GM21367 (cell line): Measurements from ENCODE around the gene FYCO1.
A peak's percentile ranks its signal among the peaks of the same experiment; 100 is the strongest.

Experiments used
- ATAC-seq: cut with Tn5 transposase; IDR thresholded peaks from one replicate; pipeline ENCODE4 v1.9.1; 2021; ENCODE audit not compliant: unreplicated experiment

Gene FYCO1

DNA sequence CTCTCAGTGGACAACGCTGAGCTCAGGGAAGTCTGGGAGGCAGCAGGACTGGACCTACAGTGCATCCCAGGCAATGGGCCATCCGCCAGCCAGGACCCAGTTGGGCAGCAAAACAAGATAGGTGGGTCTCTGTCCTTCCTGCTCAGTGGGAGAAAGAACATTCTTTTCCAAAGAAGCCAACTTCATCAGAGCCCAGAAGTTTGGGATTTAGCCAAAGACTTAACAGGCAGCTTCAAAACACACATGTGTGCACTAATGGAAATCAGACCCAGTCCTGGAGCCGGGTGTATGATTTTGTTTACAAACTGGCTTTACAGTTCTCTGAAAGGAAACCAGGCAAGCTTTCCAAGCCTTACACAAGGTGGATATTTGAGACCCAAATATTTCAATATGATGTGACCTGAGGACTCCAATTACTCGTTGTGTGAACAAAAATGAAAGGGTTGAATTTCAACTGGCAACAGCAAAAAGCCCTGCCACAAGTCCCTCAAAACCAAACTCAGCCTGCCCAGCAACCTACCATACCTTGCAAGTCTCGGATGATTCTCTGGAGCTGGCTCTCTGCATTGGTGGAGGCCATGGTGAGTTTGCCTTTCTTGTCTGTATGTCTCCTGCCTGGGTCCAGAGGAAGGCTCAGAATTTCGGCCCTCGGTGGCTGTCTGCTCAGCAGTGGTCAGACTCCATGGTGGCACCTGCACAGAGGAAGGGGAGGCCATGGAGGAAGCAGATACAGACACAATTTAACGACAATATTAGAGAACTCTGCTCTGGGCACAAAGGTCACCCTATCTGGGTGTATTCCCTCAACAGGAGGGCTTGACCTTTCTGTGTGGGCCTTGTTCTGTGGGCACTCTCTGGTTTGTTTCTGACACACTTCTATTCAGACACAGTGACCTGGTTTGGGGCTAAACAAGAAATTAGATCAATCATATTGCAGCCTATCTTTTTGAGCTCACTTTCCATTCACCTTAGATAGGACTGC is 11.0 kb downstream of the FYCO1 start:
- ATAC-seq: no peak

DNA sequence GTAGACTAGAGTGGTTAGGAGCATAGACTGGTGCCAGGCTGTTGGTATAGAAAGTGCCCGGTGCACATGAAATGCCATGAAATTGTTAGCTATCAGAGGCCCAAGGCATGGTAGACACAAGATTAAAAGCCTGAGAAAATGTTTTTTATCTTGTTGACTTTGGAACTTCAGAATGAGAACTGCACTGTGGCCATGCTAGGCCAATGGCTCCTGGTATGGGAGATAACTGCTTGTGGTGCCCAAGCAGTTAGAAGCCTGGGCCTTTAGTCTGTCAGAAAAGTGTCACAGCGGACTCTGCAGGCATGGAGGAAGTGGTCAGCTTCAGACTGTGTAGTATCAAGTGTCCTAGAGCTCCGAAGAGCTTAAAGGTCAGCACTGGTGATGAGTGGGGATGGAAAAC is 11.9 kb downstream of the FYCO1 start:
- ATAC-seq: no peak

DNA sequence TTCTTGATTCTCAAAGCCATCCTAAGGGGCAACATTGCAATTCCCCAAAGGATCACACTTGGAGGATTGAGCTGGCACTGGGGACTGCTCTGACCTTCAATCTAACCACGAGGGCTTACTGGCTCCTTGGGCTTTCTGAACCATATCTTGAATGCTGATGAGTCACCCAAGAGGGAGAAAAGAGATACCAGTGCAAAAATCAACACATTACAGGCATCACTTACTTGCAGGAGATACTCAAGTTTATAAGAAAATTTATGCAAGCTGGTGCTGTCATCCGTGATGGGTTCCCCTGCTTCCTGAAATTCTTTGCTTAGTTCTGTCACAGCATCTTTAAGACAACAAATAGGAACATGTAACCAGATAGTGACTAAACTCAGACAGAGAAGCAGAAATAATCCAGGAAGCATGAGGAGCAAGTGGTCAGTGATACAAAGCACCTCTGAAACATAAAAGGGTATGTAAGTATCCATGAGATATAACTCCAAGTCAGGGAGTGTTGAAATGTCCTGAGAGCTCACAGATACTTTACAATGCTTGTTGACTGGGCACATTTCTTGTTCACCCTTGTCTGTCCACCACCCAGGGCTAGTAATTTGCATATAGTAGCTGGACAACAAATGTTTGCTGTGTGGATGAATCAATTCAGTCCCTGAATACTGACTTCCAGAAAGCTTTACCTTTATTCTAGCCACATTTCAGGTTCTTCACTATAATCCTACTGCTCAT is 14.1 kb downstream of the FYCO1 start:
- no peak for ATAC-seq

DNA sequence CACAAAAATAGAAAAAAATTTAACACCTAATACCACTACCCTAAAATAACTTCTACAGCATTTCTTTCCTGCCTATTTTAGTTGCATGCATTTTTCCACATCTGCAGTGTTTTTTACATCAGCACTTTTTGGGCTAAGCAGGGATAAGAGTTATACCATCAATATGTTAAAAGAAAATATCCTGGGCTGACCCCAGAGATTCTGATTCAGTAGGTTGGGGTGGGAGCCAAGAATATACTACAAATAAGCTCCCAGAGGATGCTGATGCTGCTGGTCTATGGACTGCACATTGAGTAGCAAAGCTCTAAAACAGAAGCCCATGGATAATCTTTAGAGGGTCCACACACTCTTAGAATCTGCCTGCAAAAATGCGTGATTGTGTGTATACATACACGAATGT is 14.8 kb downstream of the FYCO1 start:
- ATAC-seq: no peak

DNA sequence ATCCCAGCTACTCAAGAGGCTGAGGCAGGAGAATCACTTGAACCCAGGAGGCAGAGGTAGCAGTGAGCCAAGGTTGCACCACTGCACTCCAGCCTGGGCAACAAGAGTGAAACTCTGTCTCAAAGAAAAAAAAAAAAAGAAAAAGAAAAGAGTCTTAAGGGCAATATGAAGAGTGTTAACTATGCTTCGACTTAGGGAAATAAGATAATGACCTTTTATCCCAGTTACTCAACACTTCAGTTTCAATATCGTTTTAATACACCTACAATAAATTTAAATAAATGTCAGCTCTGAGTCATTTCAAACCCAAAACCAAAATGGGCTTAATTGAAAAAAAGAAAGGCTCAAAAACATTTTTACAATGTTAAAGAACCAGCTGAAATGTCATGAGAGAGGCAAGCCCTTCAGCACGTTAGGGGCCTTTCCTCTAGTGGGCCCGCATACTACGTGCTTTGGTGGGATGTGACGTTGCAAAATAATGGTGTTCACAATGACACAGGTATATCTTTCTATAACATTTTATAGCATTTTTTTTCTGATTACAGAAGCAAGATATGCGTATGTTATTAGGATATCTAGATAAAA is 15.3 kb downstream of the FYCO1 start:
- no peak for ATAC-seq

DNA sequence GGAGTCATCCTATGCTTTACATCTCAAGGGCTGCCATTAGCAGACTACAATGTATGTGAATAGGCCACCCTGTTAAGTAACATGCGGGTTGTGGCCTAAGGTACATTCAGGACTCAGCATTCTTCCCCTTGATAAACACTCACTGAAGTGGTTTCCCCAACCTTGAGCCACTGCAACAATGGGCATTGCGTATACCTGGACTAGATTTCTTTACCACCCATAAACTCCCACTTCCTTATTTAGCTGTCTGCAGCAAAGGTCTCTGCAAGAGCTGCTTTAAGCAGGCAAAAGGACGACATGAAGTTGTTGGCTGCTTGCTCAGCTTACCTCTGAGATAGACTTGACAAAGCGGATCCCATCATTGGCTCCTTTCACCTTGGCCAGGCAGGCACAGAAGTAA is 16.2 kb downstream of the FYCO1 start:
- ATAC-seq: no peak

DNA sequence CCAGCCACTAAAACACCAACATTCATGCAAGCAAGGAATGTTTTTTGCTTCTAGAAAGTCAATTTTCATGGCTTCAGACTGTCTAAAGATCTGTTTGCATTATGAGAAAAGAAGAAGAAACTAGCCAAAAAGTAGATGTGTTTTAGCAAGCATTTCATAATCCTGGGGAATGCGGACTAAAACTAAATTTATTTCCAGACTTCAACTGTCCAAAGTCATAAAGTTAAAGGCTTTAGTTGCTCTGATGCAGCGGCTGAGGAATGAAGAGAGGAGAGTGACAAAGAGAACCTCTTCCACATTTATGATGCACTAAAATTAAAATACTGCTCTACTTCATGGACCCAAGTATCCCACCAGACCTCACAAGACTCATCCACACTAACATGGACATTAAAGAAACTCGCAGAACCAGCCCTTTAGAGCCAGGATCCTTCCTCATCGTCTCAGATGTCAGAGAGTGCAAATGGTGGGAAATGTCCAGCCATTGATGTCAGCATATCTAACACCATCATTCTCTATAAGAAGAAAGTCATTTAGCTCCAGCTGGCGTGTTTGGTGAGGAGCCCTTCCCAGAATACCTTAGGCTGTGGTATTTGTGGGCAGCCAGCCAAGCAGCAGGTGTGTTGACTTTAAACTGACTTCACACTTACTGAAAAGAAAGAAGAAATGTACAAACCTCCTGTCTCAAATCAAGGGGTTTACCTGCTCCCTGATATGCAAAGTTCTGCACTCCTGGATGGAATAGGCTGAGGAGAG is 17.4 kb downstream of the FYCO1 start:
- ATAC-seq: no peak

DNA sequence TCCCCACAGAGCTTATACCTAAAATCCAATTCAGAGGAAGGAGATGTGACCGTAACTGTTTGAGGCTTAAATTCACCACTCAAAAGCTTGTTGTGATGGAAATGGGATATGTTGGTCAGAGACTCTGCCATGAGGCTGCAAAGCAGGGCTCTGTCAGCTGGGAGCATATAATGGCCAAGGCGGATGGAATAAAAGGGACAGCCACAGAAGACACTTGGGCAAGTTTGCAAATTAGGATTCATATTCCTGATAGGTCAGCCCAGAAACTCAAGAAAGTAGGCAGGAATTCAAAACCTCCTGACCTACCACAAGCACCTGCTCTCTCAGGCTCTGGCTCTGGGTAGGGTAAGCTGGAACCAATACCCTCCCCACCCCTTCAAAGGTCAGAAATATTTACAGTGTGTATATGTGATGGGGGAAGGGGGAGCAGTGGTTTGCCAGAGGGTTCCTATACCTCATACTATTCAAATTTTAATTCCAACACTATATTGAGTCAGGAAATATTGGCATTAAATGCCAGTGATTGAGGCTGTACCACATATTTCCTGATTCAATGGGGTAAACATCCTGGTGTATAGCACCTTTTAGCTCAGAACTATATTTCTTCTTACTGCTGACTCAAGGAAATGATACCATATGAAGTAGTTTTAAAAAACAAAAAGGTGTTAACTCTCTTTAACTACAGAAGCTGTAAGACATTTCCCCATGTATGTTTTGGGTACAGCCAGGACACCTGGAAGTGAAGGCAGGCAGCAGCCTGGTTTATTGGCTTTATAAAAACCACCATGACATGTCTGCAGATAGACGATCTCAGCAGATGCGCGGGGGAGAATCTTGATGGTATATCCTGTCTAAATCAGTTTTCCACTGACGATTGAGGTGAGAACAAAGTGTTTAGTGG is 19.2 kb downstream of the FYCO1 start:
- ATAC-seq: no peak

DNA sequence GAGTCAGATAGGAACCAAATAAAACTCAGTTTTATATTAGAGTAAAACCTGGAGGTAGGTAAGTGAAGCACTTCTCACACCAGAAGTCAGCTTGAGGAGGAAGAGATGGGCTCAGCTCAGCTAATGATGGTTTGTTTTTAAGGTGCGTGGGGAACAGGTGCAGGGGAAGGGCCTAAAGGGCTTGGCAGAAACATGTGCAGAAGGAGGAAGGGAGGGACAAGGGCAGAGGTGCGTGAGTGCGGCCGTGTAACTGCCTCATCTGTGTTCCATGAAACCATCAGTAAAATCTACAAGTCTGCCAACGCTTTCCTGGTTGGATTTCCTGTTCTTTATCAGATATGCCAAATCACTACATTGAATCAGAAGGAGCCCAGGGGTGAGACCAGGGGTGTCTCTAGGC is 19.9 kb downstream of the FYCO1 start:
- no peak for ATAC-seq

DNA sequence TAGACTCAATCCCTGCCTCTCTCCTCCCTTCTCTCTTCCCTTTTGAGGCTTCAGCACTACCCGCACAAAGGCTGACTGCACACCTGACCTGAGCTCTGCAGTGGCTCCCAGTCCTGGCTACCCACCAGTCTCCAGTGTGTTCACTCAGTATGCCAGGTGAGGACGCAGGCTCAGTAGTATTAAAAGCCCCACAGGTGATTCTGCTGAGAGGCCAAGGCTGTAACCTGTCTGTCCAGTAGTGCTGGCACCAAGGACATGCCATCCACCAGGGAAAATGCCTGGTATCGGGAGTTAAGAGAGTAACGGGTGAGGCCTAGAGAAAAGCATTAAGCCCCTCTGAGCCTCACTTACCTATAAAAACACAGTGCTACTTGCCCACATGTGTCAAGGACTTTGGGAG is 20.9 kb downstream of the FYCO1 start:
- ATAC-seq: no peak

DNA sequence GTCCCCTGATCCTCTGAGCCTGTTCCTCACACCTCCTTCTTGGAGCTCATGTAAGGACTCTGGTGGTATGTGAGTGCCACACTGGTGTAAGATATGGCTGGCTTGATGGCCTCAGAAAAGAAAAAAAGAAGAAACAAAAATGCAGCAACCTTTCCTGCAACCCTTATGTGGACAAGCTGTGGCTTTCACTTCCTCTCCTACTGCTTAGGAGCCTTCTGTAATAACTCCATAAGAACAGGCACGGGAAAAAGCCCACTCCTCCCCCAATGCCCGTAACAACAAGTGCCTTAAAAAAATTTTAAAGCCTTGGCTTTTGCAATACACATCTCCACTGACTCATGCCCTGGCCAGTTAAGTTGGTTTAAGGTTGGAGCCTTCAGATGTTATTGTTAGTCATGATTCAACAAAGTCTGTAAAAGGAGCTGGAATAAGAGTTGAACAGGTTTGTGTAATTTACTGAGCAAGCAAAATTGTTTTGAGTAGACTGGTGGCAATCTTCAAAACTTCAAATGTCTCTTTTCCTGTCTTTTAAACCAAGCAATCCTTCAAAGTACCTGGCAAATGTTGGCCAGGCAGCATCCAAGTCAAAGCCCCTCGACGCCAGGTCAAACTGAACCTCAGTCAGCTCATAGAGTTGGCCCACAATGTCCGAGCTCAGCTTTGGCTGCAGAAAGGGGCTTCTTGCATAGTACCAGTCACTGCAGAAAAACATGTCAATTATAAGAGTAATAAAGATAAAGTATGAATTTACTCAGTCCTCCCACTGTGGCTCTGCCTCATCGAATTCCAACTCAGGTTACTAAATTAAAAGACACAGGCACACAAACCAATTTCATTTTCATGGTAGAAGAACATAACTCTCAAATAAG is 22.9 kb downstream of the FYCO1 start:
- ATAC-seq: peak; percentile 58

DNA sequence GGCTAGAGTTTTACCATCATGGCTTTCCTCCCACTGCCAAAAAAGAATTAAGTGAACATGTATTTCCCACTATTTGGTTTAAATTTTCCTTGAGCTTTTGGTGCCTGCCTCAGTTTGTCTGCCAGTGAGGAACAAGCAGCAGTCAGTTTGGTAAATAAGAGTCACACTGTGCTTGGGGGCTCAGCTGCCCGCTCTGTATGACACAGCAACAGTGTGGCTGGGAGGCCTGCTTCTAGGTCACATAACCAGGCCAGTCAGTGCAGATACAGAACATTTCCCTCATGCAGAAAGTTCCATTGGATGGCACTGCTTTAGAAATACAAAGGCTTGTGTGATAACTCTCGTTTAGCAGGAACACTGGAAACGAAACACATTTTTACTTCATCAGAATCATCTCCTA is 25.7 kb downstream of the FYCO1 start:
- ATAC-seq: no peak

DNA sequence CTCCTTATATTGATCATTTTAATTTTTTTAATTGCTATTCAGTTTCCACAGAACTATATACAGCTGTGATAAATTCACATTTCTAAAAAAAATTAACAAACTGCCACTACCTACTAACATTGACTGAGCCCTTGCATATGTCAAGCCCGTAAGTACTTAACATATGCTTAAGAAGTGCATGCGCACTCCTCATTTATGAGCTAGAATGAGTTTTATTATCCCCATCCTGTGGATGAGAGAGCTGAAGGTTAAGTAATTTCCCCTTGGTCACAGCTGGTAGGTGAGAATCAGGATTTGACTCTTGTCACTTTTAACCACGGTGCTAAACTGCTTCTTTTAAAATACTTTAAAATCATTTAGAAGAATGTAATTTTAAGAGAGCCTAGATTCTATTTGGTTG is 26.5 kb downstream of the FYCO1 start:
- ATAC-seq: no peak

DNA sequence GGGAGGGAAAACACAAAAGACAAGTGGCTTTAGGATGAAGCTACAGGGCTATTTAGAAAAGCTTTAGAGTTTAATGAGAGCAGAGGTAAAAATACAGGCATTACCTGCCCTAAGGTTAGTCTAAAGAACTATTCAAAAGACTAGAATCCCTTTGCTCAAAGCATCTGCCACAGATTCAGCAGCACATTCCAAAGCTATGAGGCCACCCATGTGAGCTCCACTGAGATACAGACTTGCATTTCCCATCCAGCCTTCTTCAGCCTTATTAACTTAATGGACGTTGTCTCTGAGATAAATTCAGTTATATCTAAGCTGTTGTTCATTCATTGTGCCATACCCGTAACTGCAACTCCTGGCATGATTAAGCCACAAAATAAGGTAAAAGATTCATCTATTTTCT is 26.9 kb downstream of the FYCO1 start:
- no peak for ATAC-seq

DNA sequence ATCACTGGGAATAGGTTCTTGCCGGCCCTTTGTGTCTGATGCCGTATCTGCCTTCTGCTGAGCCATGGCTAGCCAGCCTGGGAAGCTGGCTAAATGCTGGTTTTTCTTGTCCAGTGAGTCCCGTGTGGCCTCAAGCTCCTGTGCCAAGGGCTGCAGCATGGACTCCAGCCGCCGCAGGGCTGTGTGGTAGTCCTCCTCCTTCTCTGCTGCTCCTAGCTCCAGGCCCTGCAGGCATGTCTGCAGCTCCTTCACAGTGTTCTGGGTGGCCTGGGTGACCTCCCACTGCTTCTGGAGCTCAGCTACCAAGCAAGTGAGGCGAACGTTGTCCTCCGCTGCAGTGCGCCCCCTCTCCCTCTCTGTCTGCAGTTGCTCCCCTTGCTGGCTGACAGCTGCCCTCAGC is 27.5 kb downstream of the FYCO1 start:
- ATAC-seq: no peak

DNA sequence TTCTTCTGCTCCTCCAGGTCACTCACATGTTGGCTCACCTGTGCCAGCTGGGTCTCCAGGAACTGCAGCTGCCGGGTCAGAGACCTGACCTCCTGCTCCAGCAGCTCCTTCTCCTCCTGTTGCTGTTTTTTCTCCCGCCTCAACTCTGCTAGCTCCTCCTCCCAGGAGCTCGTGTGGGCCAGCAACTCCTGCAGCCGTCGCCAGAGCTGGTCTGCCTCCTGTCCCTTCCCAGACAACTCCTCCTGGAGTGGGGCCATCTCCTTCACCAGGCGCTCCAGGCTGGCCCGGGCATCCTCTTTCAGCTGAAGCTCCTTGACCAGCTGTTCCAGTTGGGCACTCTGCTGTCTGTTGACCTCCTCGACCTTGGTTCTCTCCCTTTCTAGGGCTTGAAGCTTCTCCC is 27.9 kb downstream of the FYCO1 start:
- ATAC-seq: no peak

DNA sequence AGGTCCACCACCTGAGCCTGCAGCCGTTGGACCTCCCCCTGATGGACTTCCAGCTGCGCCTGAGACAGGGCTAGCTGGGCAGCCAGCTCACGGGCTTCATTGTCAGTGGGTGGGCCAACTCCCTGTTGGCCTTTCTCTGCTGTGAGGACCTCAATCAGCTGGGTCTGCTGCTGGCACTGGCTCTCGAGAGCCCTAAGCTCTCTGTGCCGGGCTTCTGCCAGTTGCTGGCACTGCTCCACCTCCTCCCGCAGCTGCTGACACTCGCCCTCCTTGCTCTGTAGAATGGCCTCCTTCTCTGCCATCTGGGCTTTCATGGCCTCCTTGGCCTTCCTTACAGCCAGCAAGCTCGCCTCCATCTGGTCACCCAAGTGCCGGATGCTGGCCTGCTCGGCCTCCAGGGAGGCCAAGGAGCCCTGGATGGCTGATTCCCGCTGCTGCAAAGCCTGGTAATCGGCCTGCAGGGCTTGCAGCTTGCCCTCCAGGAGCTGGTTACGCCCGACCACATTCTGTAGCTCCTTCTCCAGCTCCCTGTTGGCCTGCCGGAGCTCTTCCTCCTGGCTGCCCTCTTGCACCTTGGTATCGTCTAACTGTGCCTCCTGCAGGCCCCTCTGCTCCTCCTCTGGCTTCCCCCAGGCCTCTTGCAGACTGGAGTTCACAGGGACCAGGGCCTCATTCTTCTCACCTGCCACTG is 28.5 kb downstream of the FYCO1 start:
- ATAC-seq: no peak

DNA sequence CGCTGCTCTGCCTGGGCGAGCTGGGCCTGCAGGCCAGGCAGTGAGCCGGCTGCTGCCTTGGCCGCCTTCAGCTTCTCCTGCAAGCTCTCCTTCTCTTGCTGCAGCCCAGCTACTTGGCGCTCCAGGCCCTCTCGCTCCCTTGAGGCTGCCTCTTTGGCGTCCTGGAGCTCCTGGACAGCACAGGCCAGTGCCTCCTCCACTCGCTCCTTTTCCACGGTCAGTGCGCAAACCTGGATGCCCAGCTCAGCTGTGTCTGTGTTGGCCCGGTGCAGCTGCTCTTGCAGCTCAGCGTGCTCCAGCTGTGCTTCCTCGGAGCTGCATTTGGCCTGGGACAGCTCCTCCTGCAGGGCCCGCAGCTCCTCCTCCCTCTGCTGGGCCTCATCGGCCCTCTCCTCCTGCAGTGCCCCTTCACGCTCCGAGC is 29.2 kb downstream of the FYCO1 start:
- no peak for ATAC-seq

DNA sequence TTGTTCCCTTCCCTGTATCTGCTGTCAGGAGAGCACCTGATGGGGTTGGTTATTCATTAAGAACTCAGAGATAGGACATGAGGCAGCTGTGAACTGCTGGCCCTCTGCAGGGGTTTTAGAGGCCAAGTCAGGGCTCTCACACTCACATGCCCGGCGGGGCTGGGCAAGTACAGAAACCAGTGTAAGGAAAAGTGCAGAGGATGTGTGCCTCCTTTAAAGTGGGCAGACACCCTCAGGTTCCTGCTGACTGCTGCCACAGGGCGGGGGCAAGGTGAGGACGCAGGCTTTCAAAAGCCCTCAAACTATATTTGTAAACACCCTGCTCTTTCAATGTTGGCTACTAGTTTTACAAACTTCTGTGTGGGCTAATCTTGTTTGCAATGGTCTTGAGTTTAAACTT is 30.0 kb downstream of the FYCO1 start:
- ATAC-seq: no peak
